Chondrocyte (in vitro differentiated cells): ENCODE results near the gene CIDEA. TPM values are rescaled to one million over a fixed set of nuclear protein-coding genes. Genes with fewer than 3 reads are reported as not detected.

Source experiments
- DNase-seq: peaks from one replicate; pipeline ENCODE4 v3.0.0; 2021; ENCODE audit warnings: mixed read lengths, low spot score
- H3K27ac Mint-ChIP-seq: one replicate; pipeline ENCODE4 v1.8.0; 2021; ENCODE audit warnings: mild to moderate bottlenecking, moderate library complexity, mixed read lengths; ENCODE audit not compliant: unreplicated experiment
- H3K27me3 Mint-ChIP-seq: 2 replicates; pipeline ENCODE4 v1.8.0; 2021; ENCODE audit warnings: low read depth, mixed read lengths
- H3K36me3 Mint-ChIP-seq: 2 replicates; pipeline ENCODE4 v1.8.0; 2021; ENCODE audit warnings: low read depth, mixed read lengths
- H3K4me1 Mint-ChIP-seq: 2 replicates; pipeline ENCODE4 v1.8.0; 2021; ENCODE audit warnings: low read depth, mild to moderate bottlenecking, mixed read lengths
- H3K4me3 Mint-ChIP-seq: one replicate; pipeline ENCODE4 v1.8.0; 2021; ENCODE audit warnings: mild to moderate bottlenecking, moderate library complexity, mixed read lengths; ENCODE audit not compliant: unreplicated experiment
- H3K9me3 Mint-ChIP-seq: 2 replicates; pipeline ENCODE4 v1.8.0; 2021; ENCODE audit warnings: low read depth, mixed read lengths
- CTCF ChIP-seq: fragments of 200-600 bp; sonication (generic); IDR thresholded peaks from 2 replicates; pipeline ENCODE4 v1.5.0; 2021; ENCODE audit warnings: antibody characterized with exemption, mild to moderate bottlenecking, moderate library complexity
- total RNA-seq: library from RNA; stranded (reverse); gene quantifications from 3 replicates; pipeline ENCODE4 v1.2.1, GENCODE V29; 2021

Gene CIDEA
- total RNA-seq, 1 donor from 2014 or later: not detected

GRCh38 chr18:12326711-12327460 is 72.7 kb downstream of the CIDEA start:
- H3K4me3 Mint-ChIP-seq: no peak overlapping the region
- no peaks in the 10 kb centered on the region for H3K9me3 Mint-ChIP-seq
- DNase-seq: no peak
- peaks cover 38% of the 10 kb centered on the region for H3K36me3 Mint-ChIP-seq
- H3K4me1 Mint-ChIP-seq: peaks cover 12% of the 10 kb centered on the region
- no peak for TF ChIP-seq CTCF
- H3K27ac Mint-ChIP-seq: peak overlapping the region; percentile 50
- no peaks in the 10 kb centered on the region for H3K27me3 Mint-ChIP-seq

Other genes with a start within 250 kb of the CIDEA start
- gene ANKRD62, start 160.5 kb upstream of the CIDEA start, total RNA-seq: not detected in 3 replicates
- 196 to 204 TPM (median 198 TPM) in 3 replicates for gene TUBB6, start 53.9 kb downstream of the CIDEA start, total RNA-seq
- 36.2 to 38.5 TPM (median 37.0 TPM) in 3 replicates for gene AFG3L2, start 122.9 kb downstream of the CIDEA start, total RNA-seq
- 12.0 to 16.3 TPM (median 14.4 TPM) in 3 replicates for gene PRELID3A, start 153.6 kb downstream of the CIDEA start, total RNA-seq